NCI-H2029 (cell line): ENCODE results near the gene SCAF8.
"Not testable (repeated sequence)": the region's sequence is repeated elsewhere in the genome, so short reads cannot be mapped to it uniquely, and the experiment has no call there.

Experiments
- DNase-seq: peaks from one replicate; lab custom pipeline; 2025; lab: John Stamatoyannopoulos, UW

SCAF8 gene

GRCh38 chr6:154785075-154785474 is 51.9 kb downstream of the SCAF8 start:
- DNase-seq, result no peak

- DNase-seq, result no peak
Measured at GRCh38 chr6:154786144-154786868, 53.1 kb downstream of the SCAF8 start.

GRCh38 chr6:154791556-154792317 is 58.5 kb downstream of the SCAF8 start:
- no peak for DNase-seq

- DNase-seq, result no peak
Measured at GRCh38 chr6:154792325-154792724, 59.1 kb downstream of the SCAF8 start.

- no peak for DNase-seq
Measured at GRCh38 chr6:154792761-154793160, 59.5 kb downstream of the SCAF8 start.

- DNase-seq, result no peak
Measured at GRCh38 chr6:154796484-154796883, 63.3 kb downstream of the SCAF8 start.

- DNase-seq, result no peak
Measured at GRCh38 chr6:154797857-154798256, 64.6 kb downstream of the SCAF8 start.

- DNase-seq, result no peak
Measured at GRCh38 chr6:154800338-154800737, 67.1 kb downstream of the SCAF8 start.

- DNase-seq, result peak; percentile 7
Measured at GRCh38 chr6:154805288-154805911, 72.2 kb downstream of the SCAF8 start.

GRCh38 chr6:154806804-154807203 is 73.6 kb downstream of the SCAF8 start:
- DNase-seq, result no peak

- DNase-seq, result not testable (repeated sequence)
Measured at GRCh38 chr6:154811663-154812062, 78.4 kb downstream of the SCAF8 start.

- no peak for DNase-seq
Measured at GRCh38 chr6:154814063-154814462, 80.8 kb downstream of the SCAF8 start.

GRCh38 chr6:154815938-154816820 is 83.0 kb downstream of the SCAF8 start:
- DNase-seq, result no peak

GRCh38 chr6:154821099-154821498 is 87.9 kb downstream of the SCAF8 start:
- DNase-seq, result no peak

- no peak for DNase-seq
Measured at GRCh38 chr6:154821638-154822037, 88.4 kb downstream of the SCAF8 start.

- DNase-seq, result no peak
Measured at GRCh38 chr6:154822947-154823558, 89.8 kb downstream of the SCAF8 start.

GRCh38 chr6:154824076-154824475 is 90.9 kb downstream of the SCAF8 start:
- no peak for DNase-seq

GRCh38 chr6:154829970-154830369 is 96.8 kb downstream of the SCAF8 start:
- no peak for DNase-seq

- DNase-seq, result no peak
Measured at GRCh38 chr6:154830771-154831170, 97.6 kb downstream of the SCAF8 start.

GRCh38 chr6:154835307-154835706 is 102.1 kb downstream of the SCAF8 start:
- DNase-seq, result no peak

GRCh38 chr6:154839546-154839945 is 106.3 kb downstream of the SCAF8 start:
- no peak for DNase-seq

GRCh38 chr6:154840363-154840762 is 107.1 kb downstream of the SCAF8 start:
- no peak for DNase-seq
